Adipose tissue (tissue), 3 donors: Measurements from ENCODE around the gene F2. TPM values are rescaled to one million over a fixed set of nuclear protein-coding genes. Genes with fewer than 3 reads are reported as not detected.
"Not testable (repeated sequence)": the region's sequence is repeated elsewhere in the genome, so short reads cannot be mapped to it uniquely, and the experiment has no call there.

Experiments
- H3K27ac ChIP-seq: one replicate; pipeline ENCODE4 v1.5.1; 2013; ENCODE audit warnings: low read depth, low read length
- WGBS, 3 donors: extraction: QIAGEN DNeasy Blood & Tissue Kit; methylation state at CpG; one replicate each; pipeline ENCODE4 v1.1.7; 2013; 5-methylcytosine and 5-hydroxymethylcytosine counted together
- polyA plus RNA-seq, 3 donors: library from polyadenylated mRNA; stranded (reverse); fragments of 200-250 nt; gene quantifications; one replicate each; pipeline ENCODE4 v1.2.3, GENCODE V29; 2013
- donor health status: healthy with polysubstance abuse.
- donor health status: Bipolar disorder and iron deficiency.
- donor health status: healthy.

Gene F2
- polyA plus RNA-seq, 3 donors: not detected

GRCh38 chr11:46705070-46705688 is 13.8 kb upstream of the F2 start:
- 96 to 97% (median 97%) methylated on average over 24 to 31 of the region's 31 CpGs for WGBS, 3 donors
- H3K27ac ChIP-seq: no peak overlapping the region

- 79 to 90% (median 90%) methylated on average over 7 of the region's 7 CpGs for WGBS, 3 donors
- H3K27ac ChIP-seq: no peak overlapping the region
Measured at GRCh38 chr11:46706886-46707285, 12.1 kb upstream of the F2 start.

GRCh38 chr11:46709351-46709750 is 9.7 kb upstream of the F2 start:
- H3K27ac ChIP-seq: not testable (repeated sequence)
- WGBS, 3 donors: 89 to 96% (median 95%) methylated on average over 9 of the region's 9 CpGs

GRCh38 chr11:46710821-46711269 is 8.2 kb upstream of the F2 start:
- no peak overlapping the region for H3K27ac ChIP-seq
- 46 to 73% (median 61%) methylated on average over 10 of the region's 10 CpGs for WGBS, 3 donors

- no peak overlapping the region for H3K27ac ChIP-seq
- 74 to 77% (median 76%) methylated on average over 5 of the region's 5 CpGs for WGBS, 3 donors
Measured at GRCh38 chr11:46711303-46711702, 7.7 kb upstream of the F2 start.

DNA sequence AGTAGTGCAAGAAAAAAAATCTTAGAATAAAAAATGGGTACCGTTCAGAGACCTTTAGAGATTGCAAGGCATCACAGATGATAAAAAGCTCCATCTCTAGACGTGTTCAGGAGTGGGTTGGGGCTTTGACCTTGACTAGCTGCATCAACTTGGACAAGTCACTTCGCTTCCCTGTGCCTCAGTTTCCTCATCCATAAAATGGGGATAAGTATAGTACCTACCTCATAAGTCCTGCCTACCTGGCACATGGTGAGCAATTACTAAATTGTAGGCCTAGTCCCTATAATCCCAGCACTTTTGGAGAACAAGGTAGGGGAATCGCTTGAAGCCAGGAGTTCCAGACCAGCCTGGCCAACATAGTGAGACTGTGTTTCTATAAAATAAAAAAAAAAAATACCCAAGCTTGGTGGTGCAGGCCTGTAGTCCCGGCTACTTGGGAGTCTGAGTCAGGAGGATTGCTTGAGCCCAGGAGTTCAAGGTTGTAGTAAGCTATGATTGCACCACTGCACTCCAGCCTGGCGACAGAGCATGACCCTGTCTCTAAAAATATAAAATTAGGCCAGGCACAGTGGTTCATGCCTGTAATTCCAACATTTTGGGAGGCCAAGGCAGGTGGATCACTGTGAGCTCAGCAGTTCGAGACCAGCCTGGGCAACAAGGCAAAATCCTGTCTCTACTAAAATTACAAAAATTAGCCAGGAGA is 6.0 kb upstream of the F2 start:
- 91 to 93% (median 92%) methylated on average over 7 of the region's 7 CpGs for WGBS, 3 donors
- no peak overlapping the region for H3K27ac ChIP-seq

DNA sequence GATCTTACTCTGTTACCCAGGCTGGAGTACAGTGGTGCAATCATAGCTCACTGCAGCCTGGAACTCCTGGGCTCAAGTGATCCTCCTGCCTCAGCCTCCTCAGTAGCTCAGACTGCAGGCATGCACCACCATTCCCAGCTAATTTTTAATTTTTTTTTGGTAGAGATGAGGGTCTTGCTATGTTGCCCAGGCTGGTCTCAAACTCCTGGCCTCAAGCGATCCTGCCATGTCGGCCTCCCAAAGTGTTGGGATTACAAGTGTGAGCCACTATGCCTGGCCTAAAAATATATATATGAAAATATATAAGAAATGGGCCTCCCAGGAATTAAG is 1.2 kb upstream of the F2 start:
- H3K27ac ChIP-seq: not testable (repeated sequence)
- WGBS, 3 donors: 93 to 98% (median 96%) methylated on average over 2 of the region's 2 CpGs

DNA sequence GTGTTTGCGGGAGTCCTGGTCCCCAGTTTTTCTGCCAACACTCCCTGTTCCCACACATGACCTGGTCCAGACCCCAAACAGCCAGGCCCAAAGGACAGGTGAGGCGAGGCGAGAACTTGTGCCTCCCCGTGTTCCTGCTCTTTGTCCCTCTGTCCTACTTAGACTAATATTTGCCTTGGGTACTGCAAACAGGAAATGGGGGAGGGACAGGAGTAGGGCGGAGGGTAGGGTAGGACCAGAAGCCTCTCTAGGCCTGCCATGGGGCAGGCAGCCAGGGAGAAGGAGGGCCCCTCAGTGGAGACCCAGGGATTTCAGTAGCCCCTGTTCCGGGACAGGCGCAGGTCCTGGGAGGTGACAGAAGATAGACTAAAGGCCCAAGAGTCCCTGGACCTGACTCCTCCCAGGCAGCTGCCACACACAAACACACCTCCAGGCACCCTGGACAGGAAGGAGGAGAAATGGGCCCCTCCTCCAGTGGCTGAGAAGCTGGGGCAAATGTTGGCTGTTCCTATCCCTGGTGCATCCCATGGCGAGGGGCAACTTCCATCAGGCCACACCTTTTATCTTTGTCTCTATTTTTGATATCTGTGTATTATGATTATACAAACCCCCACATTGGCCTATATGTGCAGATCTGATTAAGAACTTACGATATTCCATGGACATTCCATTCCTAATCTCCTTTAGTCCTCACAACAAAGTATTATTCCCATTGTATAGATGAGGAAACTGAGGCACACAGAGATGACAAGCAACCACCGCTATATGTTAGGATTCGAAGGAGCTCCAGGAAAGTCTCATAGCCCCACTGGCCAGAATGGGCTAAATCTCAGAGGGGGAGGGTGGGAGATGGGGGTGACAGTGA is 626 bp upstream of the F2 start:
- WGBS, 3 donors: 64 to 80% (median 77%) methylated on average over 11 of the region's 11 CpGs
- H3K27ac ChIP-seq: no peak overlapping the region

DNA sequence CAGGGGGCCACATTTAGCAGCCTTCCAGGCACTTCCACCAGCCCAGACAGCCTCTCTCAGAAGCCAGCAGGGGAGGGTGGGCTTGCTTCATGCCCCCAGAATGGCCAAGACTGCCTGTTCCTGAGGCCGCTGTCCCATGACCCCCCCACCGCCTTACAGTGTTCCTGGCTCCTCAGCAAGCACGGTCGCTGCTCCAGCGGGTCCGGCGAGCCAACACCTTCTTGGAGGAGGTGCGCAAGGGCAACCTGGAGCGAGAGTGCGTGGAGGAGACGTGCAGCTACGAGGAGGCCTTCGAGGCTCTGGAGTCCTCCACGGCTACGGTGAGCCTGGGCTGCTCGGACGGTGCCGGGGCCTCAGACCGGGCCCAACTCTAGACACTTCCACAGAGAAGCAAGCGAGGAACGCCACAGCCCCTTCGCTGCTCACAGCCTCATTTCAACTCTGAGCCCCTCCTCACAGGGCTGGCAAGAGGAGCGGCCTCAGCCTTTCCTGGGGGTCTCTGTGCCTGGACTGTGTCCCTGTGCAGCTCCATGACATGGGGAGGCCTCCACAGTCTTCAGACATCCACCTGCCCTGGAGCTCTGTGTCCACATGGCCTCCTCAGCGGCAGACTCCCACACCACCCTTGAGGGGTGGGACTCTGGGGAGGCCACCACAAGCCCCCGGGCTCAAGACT is 668 bp downstream of the F2 start:
- no peak overlapping the region for H3K27ac ChIP-seq
- 90 to 95% (median 91%) methylated on average over 25 of the region's 25 CpGs for WGBS, 3 donors

- WGBS, 3 donors: 78 to 84% (median 82%) methylated on average over 6 of the region's 6 CpGs
- no peak overlapping the region for H3K27ac ChIP-seq
Measured at GRCh38 chr11:46721286-46721685, 2.3 kb downstream of the F2 start.

- H3K27ac ChIP-seq: no peak overlapping the region
- WGBS, 3 donors: 89 to 92% (median 90%) methylated on average over 11 of the region's 11 CpGs
Measured at GRCh38 chr11:46722566-46723358, 3.7 kb downstream of the F2 start.

GRCh38 chr11:46723359-46723680 is 4.3 kb downstream of the F2 start:
- WGBS, 3 donors: 70 to 83% (median 73%) methylated on average over 8 of the region's 8 CpGs
- no peak overlapping the region for H3K27ac ChIP-seq

- no peak overlapping the region for H3K27ac ChIP-seq
- 63 to 72% (median 66%) methylated on average over 8 of the region's 8 CpGs for WGBS, 3 donors
Measured at GRCh38 chr11:46724088-46724487, 5.1 kb downstream of the F2 start.

DNA sequence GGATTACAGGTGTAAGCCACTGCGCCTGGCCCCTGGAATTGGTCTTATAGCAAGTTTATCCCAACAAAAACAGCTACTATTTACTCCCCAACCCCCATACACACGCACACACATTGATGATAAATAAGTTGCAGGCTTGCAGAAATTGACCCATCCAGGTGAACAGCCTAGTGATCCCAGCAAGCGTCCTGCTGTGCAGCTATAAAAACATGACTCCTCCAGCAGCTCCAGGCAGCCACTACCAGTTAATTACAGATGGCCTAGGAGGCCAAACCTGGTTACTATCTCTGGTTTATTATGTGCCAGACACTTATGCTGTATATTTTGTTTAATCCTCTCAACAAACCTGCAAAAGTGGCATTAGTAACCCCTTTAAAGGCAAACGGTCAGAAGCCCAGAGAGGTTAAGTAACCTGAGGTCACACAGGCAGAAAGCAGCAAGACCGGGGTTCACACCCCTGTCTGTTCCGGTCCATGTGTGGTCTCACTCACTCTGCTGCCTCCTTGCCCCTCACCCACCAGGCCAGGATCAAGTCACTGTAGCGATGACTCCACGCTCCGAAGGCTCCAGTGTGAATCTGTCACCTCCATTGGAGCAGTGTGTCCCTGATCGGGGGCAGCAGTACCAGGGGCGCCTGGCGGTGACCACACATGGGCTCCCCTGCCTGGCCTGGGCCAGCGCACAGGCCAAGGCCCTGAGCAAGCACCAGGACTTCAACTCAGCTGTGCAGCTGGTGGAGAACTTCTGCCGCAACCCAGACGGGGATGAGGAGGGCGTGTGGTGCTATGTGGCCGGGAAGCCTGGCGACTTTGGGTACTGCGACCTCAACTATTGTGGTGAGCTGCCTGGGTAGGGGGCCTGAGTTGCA is 6.6 kb downstream of the F2 start:
- WGBS, 3 donors: 85 to 92% (median 89%) methylated on average over 19 of the region's 19 CpGs
- no peak overlapping the region for H3K27ac ChIP-seq

- H3K27ac ChIP-seq: no peak overlapping the region
- 93% methylated on average over 26 of the region's 26 CpGs for WGBS, 3 donors
Measured at GRCh38 chr11:46726206-46726862, 7.3 kb downstream of the F2 start.

DNA sequence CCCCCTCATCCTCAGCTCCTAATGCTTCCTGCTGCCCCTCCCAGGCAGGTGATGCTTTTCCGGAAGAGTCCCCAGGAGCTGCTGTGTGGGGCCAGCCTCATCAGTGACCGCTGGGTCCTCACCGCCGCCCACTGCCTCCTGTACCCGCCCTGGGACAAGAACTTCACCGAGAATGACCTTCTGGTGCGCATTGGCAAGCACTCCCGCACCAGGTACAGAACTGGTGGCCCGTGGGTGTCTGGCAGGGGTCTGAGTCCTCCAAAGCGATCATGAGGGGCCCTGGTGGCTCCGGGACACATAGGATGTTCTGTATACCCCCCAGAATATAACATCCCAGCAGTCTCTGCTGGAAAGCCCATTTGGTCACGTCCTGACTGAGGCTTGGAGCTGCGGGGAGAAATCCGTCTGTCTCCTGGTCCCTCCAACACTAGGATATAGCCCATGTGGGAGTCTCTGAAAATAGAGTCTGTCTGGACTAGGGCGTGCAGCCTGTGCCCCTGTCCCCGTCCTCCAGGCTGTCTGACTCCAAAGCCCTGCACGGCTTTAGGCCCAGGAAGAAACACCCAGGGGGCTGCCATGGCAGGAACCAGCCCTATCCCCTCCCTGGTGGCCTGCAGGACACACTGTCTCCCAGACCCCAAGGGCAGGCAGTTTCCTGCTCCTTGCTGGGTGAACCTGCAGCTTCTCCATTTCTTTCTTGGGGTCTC is 9.1 kb downstream of the F2 start:
- WGBS, 3 donors: 84 to 91% (median 86%) methylated on average over 17 of the region's 17 CpGs
- H3K27ac ChIP-seq: no peak overlapping the region
